GM12873 (cell line): ENCODE results near the gene HPSE2.
A peak's percentile ranks its signal among the peaks of the same experiment; 100 is the strongest.

Source experiments
- CTCF ChIP-seq: IDR thresholded peaks from 2 replicates; pipeline ENCODE4 v1.5.1; 2012; ENCODE audit warnings: low read depth, mild to moderate bottlenecking, moderate library complexity, low read length, control low read depth; ENCODE audit not compliant: insufficient read depth; ENCODE audit errors: missing control alignments

HPSE2 gene

GRCh38 chr10:98488669-98489430 is 746.8 kb downstream of the HPSE2 start:
- TF ChIP-seq CTCF: no peak

- peak; percentile 11 for TF ChIP-seq CTCF
These were observed 748.0 kb downstream of the HPSE2 start for GRCh38 chr10:98487649-98488048.

GRCh38 chr10:98486421-98486820 is 749.2 kb downstream of the HPSE2 start:
- TF ChIP-seq CTCF: no peak

DNA sequence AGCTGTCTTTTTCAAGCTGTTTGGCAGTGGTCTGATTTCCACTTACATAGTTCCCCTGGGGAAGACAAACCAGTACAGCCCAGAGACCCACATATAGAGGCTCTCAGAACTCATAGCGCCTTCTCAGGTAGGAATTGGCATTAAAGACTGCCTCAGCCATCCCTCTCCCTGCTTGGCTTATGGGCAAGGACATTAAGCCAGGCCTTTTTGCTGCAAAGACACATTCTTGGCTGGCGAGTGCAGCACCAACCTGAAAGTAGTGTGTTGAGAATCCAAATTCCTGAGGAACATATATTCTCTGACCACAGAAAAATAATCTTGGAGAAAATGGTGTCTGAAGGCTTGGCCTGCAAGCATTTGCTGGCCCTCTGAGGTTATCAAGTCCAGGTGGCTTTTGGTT is 749.7 kb downstream of the HPSE2 start:
- no peak for TF ChIP-seq CTCF

- TF ChIP-seq CTCF: no peak
These were observed 752.0 kb downstream of the HPSE2 start for GRCh38 chr10:98483658-98484057.

DNA sequence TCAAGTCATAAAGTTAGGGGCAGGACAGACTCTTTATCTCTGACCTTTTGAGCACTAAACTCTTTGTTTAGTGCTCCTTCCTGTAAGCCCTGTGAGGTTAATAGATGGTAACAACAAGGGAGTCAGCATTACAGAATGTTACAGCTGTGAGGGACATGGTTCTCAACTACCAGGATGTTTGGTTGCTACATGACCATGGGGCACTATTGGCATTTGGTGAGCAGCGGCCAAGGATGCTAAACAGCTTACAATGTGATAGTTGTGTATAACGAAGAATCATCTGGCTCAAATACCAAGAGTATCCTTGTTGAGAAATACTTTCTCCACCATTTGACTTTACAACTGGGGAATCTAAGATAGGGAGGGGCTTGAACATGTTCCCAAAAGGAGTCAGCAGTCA is 753.6 kb downstream of the HPSE2 start:
- no peak for TF ChIP-seq CTCF

DNA sequence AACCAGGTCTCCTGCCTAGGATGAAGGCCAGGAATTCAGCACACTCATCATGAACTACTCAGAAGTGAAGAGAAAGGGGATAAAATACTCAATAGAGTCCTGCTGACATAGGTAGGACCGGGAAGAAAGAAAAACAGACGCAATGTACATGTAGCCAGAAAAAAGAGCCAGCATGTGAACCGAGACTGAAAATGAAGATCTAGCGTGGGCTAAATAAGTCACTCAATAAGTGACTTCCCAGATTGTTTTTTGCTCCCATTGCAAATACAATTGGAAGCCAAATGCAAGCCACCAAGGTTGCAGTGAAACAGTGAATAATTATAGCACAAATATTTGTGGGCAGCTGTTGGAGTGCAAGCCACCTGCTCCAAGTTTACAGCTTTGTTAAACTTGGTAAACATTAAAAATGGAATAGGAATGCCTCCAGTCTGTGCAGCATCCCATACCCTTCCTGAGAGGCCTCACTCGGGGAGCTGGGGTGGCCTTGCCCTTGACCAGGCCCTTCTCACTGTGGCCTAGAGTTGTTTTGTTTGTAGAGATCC is 754.2 kb downstream of the HPSE2 start:
- no peak for TF ChIP-seq CTCF
